B cell (primary cell): ENCODE data around the gene ZBTB4. TPM values are rescaled to one million over a fixed set of nuclear protein-coding genes. Genes with fewer than 3 reads are reported as not detected.

ENCODE experiments used
- ATAC-seq: fragments of 200-7000 bp; cut with Tn5 transposase; one replicate; pipeline ENCODE4 v1.10.0; 2021; ENCODE audit warnings: low read depth, mild to moderate bottlenecking, moderate number of reproducible peaks, moderate library complexity
- CTCF ChIA-PET: fragments of 350-600 bp; sonication (Branson Sonifier 250); formaldehyde crosslinking; loops from one replicate; lab custom pipeline; 2021; ENCODE audit warnings: antibody characterized with exemption, inconsistent platforms; lab: Charles Lee
- POLR2A ChIA-PET: fragments of 350-600 bp; sonication (Branson Sonifier 250); formaldehyde crosslinking; loops from one replicate; lab custom pipeline; 2021; ENCODE audit warnings: antibody characterized with exemption; lab: Charles Lee
- DNase-seq: peaks from one replicate; pipeline ENCODE4 v3.0.0; 2013
- H2AFZ ChIP-seq: 2 replicates; pipeline ENCODE4 v1.6.1; 2012; ENCODE audit warnings: mild to moderate bottlenecking, low read depth, low read length; ENCODE audit not compliant: insufficient read depth, poor library complexity, severe bottlenecking
- H3K27ac ChIP-seq, 2 donors: 1 replicate in 1 of 2; 2 replicates in 1 of 2; pipeline ENCODE4 v1.5.1; 2012 to 2013; ENCODE audit warnings: low read length in 2 of 2, mild to moderate bottlenecking in 2 of 2, moderate library complexity in 1 of 2
- H3K27me3 ChIP-seq, 4 experiments: fragments of 200-600 bp in 1 of 4; sonication (generic) in 1 of 4; replicated peaks in 1 of 4; 1 replicate in 2 of 4; 2 replicates in 2 of 4; pipeline versions ENCODE4 v1.6.1 to v1.7.0; 2013 to 2016; ENCODE audit warnings: low read length in 3 of 4, mild to moderate bottlenecking in 2 of 4, mixed read lengths in 1 of 4, moderate library complexity in 1 of 4; ENCODE audit not compliant: insufficient read depth in 4 of 4, control insufficient read depth in 3 of 4; ENCODE audit errors: control extremely low read depth in 1 of 4
- H3K36me3 ChIP-seq, 2 experiments: replicated peaks in 1 of 2; 1 replicate in 1 of 2; 2 replicates in 1 of 2; pipeline versions ENCODE4 v1.6.1 to v1.7.1; 2013; ENCODE audit warnings: low read length in 1 of 2; ENCODE audit not compliant: insufficient read depth in 2 of 2, control insufficient read depth in 1 of 2; ENCODE audit errors: control extremely low read depth in 1 of 2, extremely low read depth in 1 of 2
- H3K4me1 ChIP-seq, 2 donors: fragments of 200-600 bp in 1 of 2; sonication (generic) in 1 of 2; 1 replicate in 1 of 2; 2 replicates in 1 of 2; pipeline versions ENCODE4 v1.5.1 to v1.6.1; 2013 to 2017; ENCODE audit warnings: low read length in 2 of 2; ENCODE audit not compliant: control insufficient read depth in 2 of 2, insufficient read depth in 2 of 2
- H3K4me2 ChIP-seq: replicated peaks from 2 replicates; pipeline ENCODE3; 2012; ENCODE audit warnings: mild to moderate bottlenecking, low read depth, low read length; ENCODE audit not compliant: poor library complexity, severe bottlenecking
- H3K4me3 ChIP-seq, 5 experiments: fragments of 200-600 bp in 1 of 5; sonication (generic) in 1 of 5; 1 replicate in 3 of 5; 2 replicates in 2 of 5; pipeline versions ENCODE4 v1.5.1 to v1.7.0; 2011 to 2016; ENCODE audit warnings: low read length in 4 of 5, mild to moderate bottlenecking in 4 of 5, low read depth in 2 of 5, control low read depth in 1 of 5, moderate library complexity in 1 of 5; ENCODE audit not compliant: insufficient read depth in 1 of 5; ENCODE audit errors: control extremely low read depth in 1 of 5, extremely low read depth in 1 of 5
- H3K79me2 ChIP-seq: fragments of 200-600 bp; sonication (generic); one replicate; pipeline ENCODE4 v1.6.0; 2016; ENCODE audit warnings: low read length; ENCODE audit not compliant: control insufficient read depth, insufficient read depth
- H3K9ac ChIP-seq: fragments of 200-600 bp; sonication (generic); 2 replicates; pipeline ENCODE4 v1.6.1; 2017; ENCODE audit warnings: mild to moderate bottlenecking, low read length, moderate library complexity
- H3K9me3 ChIP-seq, 3 donors: one replicate each; pipeline versions ENCODE4 v1.6.1 to v1.7.1; 2013; ENCODE audit warnings: low read length in 2 of 3; ENCODE audit not compliant: control insufficient read depth in 2 of 3, insufficient read depth in 1 of 3; ENCODE audit errors: control extremely low read depth in 1 of 3
- H4K20me1 ChIP-seq: 2 replicates; pipeline ENCODE4 v1.6.0; 2012; ENCODE audit warnings: mild to moderate bottlenecking, low read length; ENCODE audit not compliant: insufficient read depth, control insufficient read depth, poor library complexity, severe bottlenecking
- H3K27ac Mint-ChIP-seq: one replicate; pipeline ENCODE4 v1.8.0; 2021; ENCODE audit warnings: mixed read lengths
- H3K27me3 Mint-ChIP-seq: one replicate; pipeline ENCODE4 v1.8.0; 2021; ENCODE audit warnings: mixed read lengths
- H3K4me1 Mint-ChIP-seq: one replicate; pipeline ENCODE4 v1.8.0; 2021; ENCODE audit warnings: mixed read lengths
- H3K4me3 Mint-ChIP-seq: one replicate; pipeline ENCODE4 v1.8.0; 2021; ENCODE audit warnings: mixed read lengths
- H3K9me3 Mint-ChIP-seq: one replicate; pipeline ENCODE4 v1.8.0; 2022; ENCODE audit warnings: mixed read lengths; ENCODE audit not compliant: insufficient read depth
- EZH2 ChIP-seq: IDR thresholded peaks from 2 replicates; pipeline ENCODE4 v1.6.1; 2012; ENCODE audit warnings: borderline replicate concordance, low read depth, mild to moderate bottlenecking, moderate library complexity, low read length; ENCODE audit not compliant: insufficient read depth, poor library complexity, severe bottlenecking
- WGBS: methylation state at CpG from one replicate; pipeline ENCODE4 v1.1.5; 2013; ENCODE audit warnings: missing lambda C conversion rate; ENCODE audit not compliant: insufficient coverage; 5-methylcytosine and 5-hydroxymethylcytosine counted together
- intact Hi-C: fragments of 100-400 bp; cut with micrococcal nuclease; formaldehyde crosslinking; loops from one replicate; pipeline ENCODE4 v1.10.0; 2022
- polyA plus RNA-seq: library from polyadenylated mRNA; depleted of rRNA; stranded (reverse); fragments of >200 nt; gene quantifications from 2 replicates; pipeline ENCODE4 v1.2.3, GENCODE V29; 2012
- total RNA-seq, 2 donors: library from RNA; stranded (reverse); fragments of 120-200 nt in 1 of 2; gene quantifications; 1 replicate in 1 of 2; 2 replicates in 1 of 2; pipeline versions ENCODE4 v1.2.3 to v1.2.4, GENCODE V29; 2013 to 2022
- TF ChIP-seq, protein P1 (sequence below): fragments of 200-600 bp; IDR thresholded peaks from one replicate; pipeline ENCODE4 v1.8.0; 2022; ENCODE audit warnings: antibody characterized with exemption, mild to moderate bottlenecking

ZBTB4 gene
- total and polyA plus RNA-seq, 2 donors (not counting 1 experiment from before 2014, with no cell fraction given): 19.2 to 62.4 TPM

DNA sequence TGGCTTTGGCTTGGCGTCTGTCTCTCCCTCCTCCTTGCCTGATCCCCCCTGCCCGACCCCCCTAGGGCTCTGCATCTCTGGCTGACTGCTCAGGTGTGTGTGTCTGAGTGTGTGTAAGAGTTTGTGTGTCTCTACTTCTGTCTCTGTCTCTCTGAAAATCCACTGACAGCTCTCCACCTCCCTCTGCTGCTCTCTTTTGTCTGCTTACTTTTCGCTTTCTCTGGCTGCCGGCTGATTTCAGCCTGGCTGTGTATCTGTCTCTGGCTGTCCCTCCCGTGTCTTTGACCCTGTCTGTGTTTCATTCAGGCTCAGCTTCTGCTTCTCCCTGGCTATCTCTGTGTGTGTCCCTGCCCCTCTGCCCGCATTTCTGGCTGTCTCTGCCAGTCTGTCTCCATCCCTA is 63.1 kb downstream of the ZBTB4 start:
- Histone ChIP-seq H3K4me2 (no peak overlapping the region), H2AFZ (no peak overlapping the region), H3K9ac (no peak overlapping the region), H3K9me3 (no peaks in the 10 kb centered on the region), H3K36me3 (no peaks in the 10 kb centered on the region), H3K27me3 (no peaks in the 10 kb centered on the region), H3K4me1 (no peaks in the 10 kb centered on the region), H3K79me2 (no peaks in the 10 kb centered on the region), H3K4me3 (no peak overlapping the region), H3K27ac (no peak overlapping the region), H4K20me1 (no peaks in the 10 kb centered on the region)
- ChIA-PET CTCF (interaction anchor here (1.2 kb wide), 1 partner anchor 60 kb away, joined by 4 read pairs; no protein-coding TSS in a partner anchor), POLR2A (no interaction called here)
- Mint-ChIP-seq H3K9me3 (no peaks in the 10 kb centered on the region), H3K27me3 (peaks cover 11% of the 10 kb centered on the region), H3K4me1 (no peaks in the 10 kb centered on the region), H3K4me3 (no peak overlapping the region), H3K27ac (no peak overlapping the region)
- intact Hi-C loops: no loop called here
- TF ChIP-seq, protein P1, sequence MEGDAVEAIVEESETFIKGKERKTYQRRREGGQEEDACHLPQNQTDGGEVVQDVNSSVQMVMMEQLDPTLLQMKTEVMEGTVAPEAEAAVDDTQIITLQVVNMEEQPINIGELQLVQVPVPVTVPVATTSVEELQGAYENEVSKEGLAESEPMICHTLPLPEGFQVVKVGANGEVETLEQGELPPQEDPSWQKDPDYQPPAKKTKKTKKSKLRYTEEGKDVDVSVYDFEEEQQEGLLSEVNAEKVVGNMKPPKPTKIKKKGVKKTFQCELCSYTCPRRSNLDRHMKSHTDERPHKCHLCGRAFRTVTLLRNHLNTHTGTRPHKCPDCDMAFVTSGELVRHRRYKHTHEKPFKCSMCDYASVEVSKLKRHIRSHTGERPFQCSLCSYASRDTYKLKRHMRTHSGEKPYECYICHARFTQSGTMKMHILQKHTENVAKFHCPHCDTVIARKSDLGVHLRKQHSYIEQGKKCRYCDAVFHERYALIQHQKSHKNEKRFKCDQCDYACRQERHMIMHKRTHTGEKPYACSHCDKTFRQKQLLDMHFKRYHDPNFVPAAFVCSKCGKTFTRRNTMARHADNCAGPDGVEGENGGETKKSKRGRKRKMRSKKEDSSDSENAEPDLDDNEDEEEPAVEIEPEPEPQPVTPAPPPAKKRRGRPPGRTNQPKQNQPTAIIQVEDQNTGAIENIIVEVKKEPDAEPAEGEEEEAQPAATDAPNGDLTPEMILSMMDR: no peak
- no peak for TF ChIP-seq EZH2
- 80% methylated on average over 4 of the region's 6 CpGs for WGBS
- ATAC-seq: no peak
- no peak for DNase-seq

DNA sequence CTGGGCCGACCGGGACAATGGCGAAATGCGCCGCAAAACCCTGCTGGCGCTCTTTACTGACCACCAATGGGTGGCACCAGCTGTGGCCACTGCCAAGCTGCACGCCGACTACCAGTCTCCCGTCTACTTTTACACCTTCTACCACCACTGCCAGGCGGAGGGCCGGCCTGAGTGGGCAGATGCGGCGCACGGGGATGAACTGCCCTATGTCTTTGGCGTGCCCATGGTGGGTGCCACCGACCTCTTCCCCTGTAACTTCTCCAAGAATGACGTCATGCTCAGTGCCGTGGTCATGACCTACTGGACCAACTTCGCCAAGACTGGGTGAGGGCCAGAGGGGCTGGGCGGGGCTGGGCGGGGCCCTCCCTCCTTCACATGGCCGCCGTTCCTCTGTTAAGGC is 63.6 kb downstream of the ZBTB4 start:
- intact Hi-C loops: no loop called here
- Histone ChIP-seq H4K20me1 (no peaks in the 10 kb centered on the region), H3K4me1 (no peaks in the 10 kb centered on the region), H2AFZ (no peak overlapping the region), H3K27ac (no peak overlapping the region), H3K9ac (no peak overlapping the region), H3K4me2 (no peak overlapping the region), H3K36me3 (no peaks in the 10 kb centered on the region), H3K27me3 (peaks cover 0 to 2% (median 0%) of the 10 kb centered on the region in 4 experiments), H3K79me2 (no peaks in the 10 kb centered on the region), H3K9me3 (no peaks in the 10 kb centered on the region), H3K4me3 (no peak overlapping the region)
- DNase-seq (no peak), ATAC-seq (no peak)
- Mint-ChIP-seq H3K4me3 (no peak overlapping the region), H3K27ac (no peak overlapping the region), H3K4me1 (no peaks in the 10 kb centered on the region), H3K9me3 (no peaks in the 10 kb centered on the region), H3K27me3 (peaks cover 11% of the 10 kb centered on the region)
- ChIA-PET POLR2A (no interaction called here), CTCF (no interaction called here)
- WGBS: 92% methylated on average over 23 of the region's 23 CpGs
- no peak for TF ChIP-seq EZH2
- TF ChIP-seq, protein P1: no peak
